Pancreas (tissue), 10 donors: ENCODE data around the gene CLEC19A. TPM values are rescaled to one million over a fixed set of nuclear protein-coding genes. Genes with fewer than 3 reads are reported as not detected.

Source experiments
- ATAC-seq, 4 donors: fragments of 200-7000 bp; cut with Tn5 transposase; one replicate each; pipeline versions ENCODE4 v1.8.0 to v1.9.1; 2020; ENCODE audit warnings: mild to moderate bottlenecking in 4 of 4, moderate library complexity in 4 of 4
- DNase-seq, 6 donors: peaks; one replicate each; pipeline ENCODE4 v3.0.0-alpha.2; 2020
- FAIRE-seq: peaks from 2 replicates; lab custom pipeline; 2012; peaks lifted over from hg19 to GRCh38; lab: Jason Lieb, UNC
- H3K27ac ChIP-seq, 4 donors: fragments of 200-600 bp; sonication (generic); 1 replicate in 3 of 4; 2 replicates in 1 of 4; pipeline versions ENCODE4 v1.5.0 to v1.8.0; 2020
- H3K27me3 ChIP-seq, 4 donors: fragments of 200-600 bp; one replicate each; pipeline ENCODE4 v1.8.0; 2021
- H3K36me3 ChIP-seq, 3 donors: fragments of 200-600 bp; sonication (generic) in 1 of 3; one replicate each; pipeline versions ENCODE4 v1.5.0 to v1.8.0; 2020 to 2021
- H3K4me1 ChIP-seq, 3 donors: fragments of 200-600 bp; one replicate each; pipeline ENCODE4 v1.8.0; 2021
- H3K4me3 ChIP-seq, 4 donors: fragments of 200-600 bp; sonication (generic) in 2 of 4; one replicate each; pipeline versions ENCODE4 v1.5.0 to v1.8.0; 2020 to 2021
- H3K9me3 ChIP-seq, 4 donors: fragments of 200-600 bp; one replicate each; pipeline ENCODE4 v1.8.0; 2021
- WGBS, 2 donors: extraction: QIAGEN DNeasy Blood & Tissue Kit; methylation state at CpG; one replicate each; pipeline ENCODE4 v1.1.7; 2013; 5-methylcytosine and 5-hydroxymethylcytosine counted together
- intact Hi-C, 3 donors: fragments of 100-400 bp; cut with DNase I; formaldehyde crosslinking; loops; one replicate each; pipeline versions ENCODE4 v1.11.1 to v1.14.2; 2022
- polyA plus RNA-seq, 2 donors: library from polyadenylated mRNA; stranded (reverse); fragments of 200-250 nt; gene quantifications; one replicate each; pipeline ENCODE4 v1.2.3, GENCODE V29; 2013
- total RNA-seq, 6 donors: library from RNA; stranded (reverse); fragmentation: NEBNext Ultra II Directional in 4 of 6; extraction: Animal tissue kit (Norgen Biotek cat#: 25700) in 4 of 6; gene quantifications; one replicate each; pipeline versions ENCODE4 v1.2.1 to v1.2.4, GENCODE V29; 2021 to 2023
- TF ChIP-seq, protein P1 (sequence below), 4 donors: fragments of 200-600 bp; sonication (generic) in 3 of 4; IDR thresholded peaks; one replicate each; pipeline versions ENCODE4 v1.5.0 to v1.8.0; 2021; ENCODE audit warnings: antibody characterized with exemption in 4 of 4
- donor health status: healthy with polysubstance abuse.
- donor health status: DM: no; HTN: no; CAD: no; lungs with moderate emphysema.
- donor health status: DM: no; HTN: no; CAD: no.
- donor health status: control.
- donor health status: control.
- donor health status: Bipolar disorder and iron deficiency.
- donor health status: DM: yes; HTN: yes; CAD: no.
- donor health status: DM: no; HTN: no; CAD: no.
- donor health status: DM: no; HTN: no; CAD: no.
- donor health status: DM: yes; HTN: yes; CAD: no.

The CLEC19A gene
- total and polyA plus RNA-seq, 8 donors: 0.09 TPM; not detected in 7

DNA sequence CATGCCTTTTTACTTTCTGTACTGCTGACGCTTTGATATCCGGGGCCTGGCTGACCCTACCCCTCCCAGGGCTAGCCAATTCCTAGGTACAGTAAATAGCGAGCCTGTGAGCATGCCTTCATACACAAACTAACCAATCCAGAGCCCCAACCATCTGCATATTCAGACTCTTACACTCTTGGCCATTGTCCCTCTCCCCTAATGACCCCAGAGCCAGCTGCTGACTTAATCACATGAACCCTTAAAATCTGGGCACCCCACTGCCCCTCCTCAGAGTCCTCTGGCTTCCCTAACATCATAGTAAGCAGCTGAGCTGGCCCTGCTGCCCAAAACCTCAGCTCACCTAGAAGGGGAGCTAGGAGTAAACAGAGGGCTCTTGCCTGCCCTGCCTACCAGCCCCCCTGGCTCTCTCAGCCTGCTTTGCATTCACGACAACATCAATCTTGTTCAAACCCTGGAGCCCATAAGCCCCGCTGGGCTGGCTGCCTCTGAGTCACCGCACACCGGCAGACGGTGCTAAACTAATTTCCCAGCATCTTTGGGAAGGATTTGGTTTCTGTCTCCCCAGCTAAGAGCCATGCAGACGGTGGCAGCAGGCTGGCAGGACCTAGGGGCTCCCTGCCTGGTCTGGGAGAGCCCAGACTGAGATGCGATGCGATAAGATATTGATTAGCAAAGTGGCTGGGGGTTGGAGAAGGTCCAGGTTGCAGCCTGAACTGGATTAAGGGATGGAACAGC, 63.2 kb downstream of the CLEC19A start:
- ATAC-seq (no peak), FAIRE-seq (no peak), DNase-seq (no peak)
- no peaks in the 10 kb centered on the region for H3K36me3 ChIP-seq
- no peak overlapping the region for H3K4me3 ChIP-seq
- H3K27ac ChIP-seq: no peak overlapping the region
- no peaks in the 10 kb centered on the region for H3K9me3 ChIP-seq
- H3K27me3 ChIP-seq: peaks cover 0 to 7% (median 0%) of the 10 kb centered on the region in 4 donors
- TF ChIP-seq, protein P1, sequence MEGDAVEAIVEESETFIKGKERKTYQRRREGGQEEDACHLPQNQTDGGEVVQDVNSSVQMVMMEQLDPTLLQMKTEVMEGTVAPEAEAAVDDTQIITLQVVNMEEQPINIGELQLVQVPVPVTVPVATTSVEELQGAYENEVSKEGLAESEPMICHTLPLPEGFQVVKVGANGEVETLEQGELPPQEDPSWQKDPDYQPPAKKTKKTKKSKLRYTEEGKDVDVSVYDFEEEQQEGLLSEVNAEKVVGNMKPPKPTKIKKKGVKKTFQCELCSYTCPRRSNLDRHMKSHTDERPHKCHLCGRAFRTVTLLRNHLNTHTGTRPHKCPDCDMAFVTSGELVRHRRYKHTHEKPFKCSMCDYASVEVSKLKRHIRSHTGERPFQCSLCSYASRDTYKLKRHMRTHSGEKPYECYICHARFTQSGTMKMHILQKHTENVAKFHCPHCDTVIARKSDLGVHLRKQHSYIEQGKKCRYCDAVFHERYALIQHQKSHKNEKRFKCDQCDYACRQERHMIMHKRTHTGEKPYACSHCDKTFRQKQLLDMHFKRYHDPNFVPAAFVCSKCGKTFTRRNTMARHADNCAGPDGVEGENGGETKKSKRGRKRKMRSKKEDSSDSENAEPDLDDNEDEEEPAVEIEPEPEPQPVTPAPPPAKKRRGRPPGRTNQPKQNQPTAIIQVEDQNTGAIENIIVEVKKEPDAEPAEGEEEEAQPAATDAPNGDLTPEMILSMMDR (IDR thresholded peaks at IDR 0.05): no peak
- H3K4me1 ChIP-seq: no peaks in the 10 kb centered on the region
- WGBS, 2 donors: 8 to 10% methylated on average over 11 of the region's 11 CpGs
- intact Hi-C loops: no loop called here

DNA sequence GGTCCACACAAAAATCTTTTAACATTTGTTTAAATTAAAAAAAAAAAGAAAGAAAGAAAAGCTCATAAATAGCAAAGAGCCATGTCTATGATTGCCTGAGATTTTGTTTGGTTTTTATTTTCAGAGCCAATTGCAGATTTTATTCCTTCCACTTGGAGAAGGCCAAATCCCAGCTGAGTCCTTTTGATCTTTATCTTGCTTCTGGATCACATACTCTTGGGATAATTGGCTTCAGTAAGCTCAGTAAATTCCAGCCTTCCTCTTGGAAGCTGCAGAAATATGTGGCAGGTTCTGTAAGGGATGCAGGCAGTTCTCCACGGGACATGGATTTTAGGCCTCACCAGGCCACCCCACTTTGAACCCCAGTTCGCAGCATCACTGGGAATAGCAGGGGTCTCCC, 68.8 kb downstream of the CLEC19A start:
- Histone ChIP-seq H3K27me3 (no peaks in the 10 kb centered on the region), H3K4me3 (no peak overlapping the region), H3K4me1 (no peaks in the 10 kb centered on the region), H3K27ac (no peak overlapping the region), H3K36me3 (no peaks in the 10 kb centered on the region), H3K9me3 (no peaks in the 10 kb centered on the region)
- no peak for FAIRE-seq
- intact Hi-C loops: no loop called here
- 79 to 83% methylated on average over 2 of the region's 2 CpGs for WGBS, 2 donors
- TF ChIP-seq, protein P1 (IDR thresholded peaks at IDR 0.05): no peak
- no peak for DNase-seq
- ATAC-seq: no peak

DNA sequence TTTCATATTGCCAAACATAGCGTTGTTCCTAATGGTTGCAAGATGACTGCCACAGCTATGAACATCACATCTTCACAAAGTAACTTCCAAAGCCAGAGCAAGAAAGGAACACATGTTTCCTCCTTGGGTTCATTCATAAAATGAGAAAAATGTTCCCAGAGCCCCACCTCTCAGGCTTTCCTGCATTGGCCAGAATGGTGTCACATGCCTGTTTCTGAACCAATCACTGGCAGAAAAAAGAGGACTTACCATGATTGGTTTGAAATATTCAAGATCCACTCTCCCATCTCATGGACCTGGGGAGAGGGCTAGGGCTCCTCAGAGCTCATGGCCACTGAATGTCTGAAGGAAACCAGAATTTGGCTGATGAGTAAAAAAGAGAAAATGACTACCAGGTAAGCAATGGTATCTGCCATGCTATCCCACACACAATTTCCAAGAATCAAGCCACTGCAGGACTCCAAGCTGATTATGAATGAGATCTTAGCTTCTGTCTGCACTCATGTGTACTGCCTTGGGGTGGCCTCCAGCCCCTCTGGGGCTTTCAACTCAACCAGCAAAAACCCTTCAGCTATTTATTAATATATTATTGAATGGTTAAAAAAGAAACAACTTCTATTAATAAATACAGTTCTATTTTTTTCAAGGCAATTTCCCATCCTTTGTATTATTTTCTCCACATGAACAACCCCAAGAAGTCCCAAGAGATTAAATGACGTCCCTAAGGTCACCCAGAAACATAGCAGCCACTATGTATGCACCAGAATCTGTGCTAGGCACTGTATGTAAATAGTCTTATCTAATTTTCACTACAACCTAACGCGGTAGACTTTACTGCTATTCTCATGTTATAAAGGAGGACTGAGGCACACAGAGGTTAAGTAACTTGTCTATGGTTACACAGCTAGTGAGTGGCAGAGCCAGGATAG, 70.8 kb downstream of the CLEC19A start:
- WGBS, 2 donors: 34 to 41% methylated on average over 4 of the region's 4 CpGs
- ATAC-seq (no peak), FAIRE-seq (no peak), DNase-seq (no peak)
- Histone ChIP-seq H3K27ac (no peak overlapping the region), H3K4me1 (no peaks in the 10 kb centered on the region), H3K36me3 (no peaks in the 10 kb centered on the region), H3K9me3 (no peaks in the 10 kb centered on the region), H3K4me3 (no peak overlapping the region), H3K27me3 (no peaks in the 10 kb centered on the region)
- TF ChIP-seq, protein P1 (IDR thresholded peaks at IDR 0.05): no peak
- intact Hi-C loops: no loop called here

DNA sequence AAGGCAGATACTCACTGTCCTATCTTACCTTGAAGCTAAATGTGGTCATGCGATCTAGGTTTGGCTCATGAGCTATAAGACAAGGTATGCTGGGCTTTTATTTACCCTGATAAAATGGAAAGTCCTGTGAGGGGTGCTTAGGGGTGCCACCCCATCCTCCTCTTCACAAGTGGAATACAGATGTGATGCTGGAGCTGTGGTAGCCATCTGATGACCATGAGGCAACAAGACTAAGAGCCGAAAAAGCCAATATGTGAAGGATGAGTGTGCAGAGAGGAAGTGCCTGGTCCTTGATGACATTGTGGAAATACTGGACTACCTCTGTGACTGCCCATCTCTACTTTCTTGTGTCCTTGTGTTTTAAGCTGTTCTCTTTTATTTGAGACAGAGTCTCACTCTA, 74.0 kb downstream of the CLEC19A start:
- H3K27ac ChIP-seq: no peak overlapping the region
- TF ChIP-seq, protein P1 (IDR thresholded peaks at IDR 0.05): no peak
- H3K9me3 ChIP-seq: no peaks in the 10 kb centered on the region
- 86 to 87% methylated on average over 2 of the region's 2 CpGs for WGBS, 2 donors
- DNase-seq (no peak), FAIRE-seq (no peak), ATAC-seq (no peak)
- no peaks in the 10 kb centered on the region for H3K36me3 ChIP-seq
- no peaks in the 10 kb centered on the region for H3K27me3 ChIP-seq
- no peak overlapping the region for H3K4me3 ChIP-seq
- H3K4me1 ChIP-seq: no peaks in the 10 kb centered on the region
- intact Hi-C loops: no loop called here

Other genes with a start within 250 kb of the CLEC19A start
- 10 to 100 TPM in 4 of 6 donors, 1 to 10 TPM in 2; 6.9 to 10.5 (median 10.1) TPM for gene COQ7, start 218.1 kb upstream of the CLEC19A start, total RNA-seq
- gene COQ7, start 218.1 kb upstream of the CLEC19A start, polyA plus RNA-seq: 10 to 100 TPM in 1 of 2 donors, 1 to 10 TPM in 1; 7.8 to 12.6 TPM
- 10 to 100 TPM; 17.9 to 36.2 (median 24.1) TPM for gene ITPRIPL2, start 171.8 kb upstream of the CLEC19A start, total RNA-seq
- 1 to 10 TPM; 4.0 to 4.3 TPM for gene ITPRIPL2, start 171.8 kb upstream of the CLEC19A start, polyA plus RNA-seq
- 1 to 10 TPM; 2.0 to 5.6 (median 2.7) TPM for gene SYT17, start 117.5 kb upstream of the CLEC19A start, total RNA-seq
- gene SYT17, start 117.5 kb upstream of the CLEC19A start, polyA plus RNA-seq: 10 to 100 TPM in 1 of 2 donors, 1 to 10 TPM in 1; 2.2 to 11.4 TPM
- 10 to 100 TPM in 2 of 6 donors, 1 to 10 TPM in 4; 4.1 to 24.8 (median 5.6) TPM for gene TMC5, start 132.2 kb downstream of the CLEC19A start, total RNA-seq
- gene TMC5, start 132.2 kb downstream of the CLEC19A start, polyA plus RNA-seq: 1 to 10 TPM; 1.3 to 1.7 TPM
- gene GDE1, start 236.4 kb downstream of the CLEC19A start, total RNA-seq: 10 to 100 TPM; 23.3 to 39.4 (median 28.2) TPM
- gene GDE1, start 236.4 kb downstream of the CLEC19A start, polyA plus RNA-seq: 10 to 100 TPM; 14.3 to 18.2 TPM
- 1 to 10 TPM; 4.3 to 7.9 (median 5.4) TPM for gene CCP110, start 238.2 kb downstream of the CLEC19A start, total RNA-seq
- 1 to 10 TPM; 2.7 to 4.8 TPM for gene CCP110, start 238.2 kb downstream of the CLEC19A start, polyA plus RNA-seq